Activated naive CD8-positive, alpha-beta T cell treated with anti-CD3 and anti-CD28 coated beads, Interleukin-2, amount 50 U/mL, for 24 hours (primary cell): ENCODE results near the gene TPST1.

Experiments used
- ATAC-seq: fragments of 150-1000 bp; cut with Tn5 transposase; one replicate; pipeline ENCODE4 v1.10.0; 2021
- DNase-seq: peaks from one replicate; pipeline ENCODE4 v3.0.0; 2021
- H3K27ac Mint-ChIP-seq: one replicate; pipeline ENCODE4 v1.8.0; 2021; ENCODE audit warnings: mild to moderate bottlenecking, mixed read lengths
- H3K27me3 Mint-ChIP-seq: one replicate; pipeline ENCODE4 v1.8.0; 2021; ENCODE audit warnings: mixed read lengths
- H3K36me3 Mint-ChIP-seq: one replicate; pipeline ENCODE4 v1.8.0; 2021; ENCODE audit warnings: low read depth, mixed read lengths
- H3K4me1 Mint-ChIP-seq: one replicate; pipeline ENCODE4 v1.8.0; 2021; ENCODE audit warnings: mixed read lengths
- H3K4me3 Mint-ChIP-seq: one replicate; pipeline ENCODE4 v1.8.0; 2021; ENCODE audit warnings: mild to moderate bottlenecking, moderate library complexity, mixed read lengths
- H3K9me3 Mint-ChIP-seq: one replicate; pipeline ENCODE4 v1.8.0; 2021; ENCODE audit warnings: mixed read lengths

The TPST1 gene

GRCh38 chr7:66181329-66181728 is 23.8 kb upstream of the TPST1 start:
- ATAC-seq (no peak), DNase-seq (no peak)
- Mint-ChIP-seq H3K27me3 (no peaks in the 10 kb centered on the region), H3K9me3 (peaks cover 4% of the 10 kb centered on the region), H3K36me3 (no peaks in the 10 kb centered on the region), H3K27ac (no peak overlapping the region), H3K4me1 (no peaks in the 10 kb centered on the region), H3K4me3 (no peak overlapping the region)

- no peaks in the 10 kb centered on the region for H3K36me3 Mint-ChIP-seq
- DNase-seq (no peak), ATAC-seq (no peak)
- peaks cover 4% of the 10 kb centered on the region for H3K9me3 Mint-ChIP-seq
- H3K27me3 Mint-ChIP-seq = no peaks in the 10 kb centered on the region
- H3K4me3 Mint-ChIP-seq = no peak overlapping the region
- no peaks in the 10 kb centered on the region for H3K4me1 Mint-ChIP-seq
- no peak overlapping the region for H3K27ac Mint-ChIP-seq
Measured at GRCh38 chr7:66181845-66182244, 23.3 kb upstream of the TPST1 start.

- ATAC-seq = no peak
Measured at GRCh38 chr7:66182920-66183319, 22.2 kb upstream of the TPST1 start.

GRCh38 chr7:66183700-66184099 is 21.4 kb upstream of the TPST1 start:
- Mint-ChIP-seq H3K27me3 (peaks cover 2% of the 10 kb centered on the region), H3K36me3 (no peaks in the 10 kb centered on the region), H3K27ac (no peak overlapping the region), H3K4me1 (no peaks in the 10 kb centered on the region), H3K9me3 (peaks cover 4% of the 10 kb centered on the region), H3K4me3 (no peak overlapping the region)
- ATAC-seq = no peak
- no peak for DNase-seq

More at GRCh38 chr7:66182920-66183319, 22.2 kb upstream of the TPST1 start:
- no peak for DNase-seq
- Mint-ChIP-seq H3K36me3 (no peaks in the 10 kb centered on the region), H3K27ac (no peak overlapping the region), H3K9me3 (peaks cover 4% of the 10 kb centered on the region), H3K27me3 (no peaks in the 10 kb centered on the region), H3K4me1 (no peaks in the 10 kb centered on the region), H3K4me3 (no peak overlapping the region)

GRCh38 chr7:66185680-66186187 is 19.4 kb upstream of the TPST1 start:
- DNase-seq = no peak
- H3K36me3 Mint-ChIP-seq = no peaks in the 10 kb centered on the region
- peaks cover 2% of the 10 kb centered on the region for H3K27me3 Mint-ChIP-seq
- no peaks in the 10 kb centered on the region for H3K4me1 Mint-ChIP-seq
- no peak for ATAC-seq
- peaks cover 4% of the 10 kb centered on the region for H3K9me3 Mint-ChIP-seq
- no peak overlapping the region for H3K4me3 Mint-ChIP-seq
- no peak overlapping the region for H3K27ac Mint-ChIP-seq

- no peak for ATAC-seq
Measured at GRCh38 chr7:66186991-66187390, 18.1 kb upstream of the TPST1 start.

GRCh38 chr7:66187905-66188304 is 17.2 kb upstream of the TPST1 start:
- no peak overlapping the region for H3K27ac Mint-ChIP-seq
- no peaks in the 10 kb centered on the region for H3K36me3 Mint-ChIP-seq
- no peak overlapping the region for H3K4me3 Mint-ChIP-seq
- H3K4me1 Mint-ChIP-seq = no peaks in the 10 kb centered on the region
- peaks cover 4% of the 10 kb centered on the region for H3K9me3 Mint-ChIP-seq
- H3K27me3 Mint-ChIP-seq = peaks cover 2% of the 10 kb centered on the region
- no peak for DNase-seq
- no peak for ATAC-seq

More at GRCh38 chr7:66186991-66187390, 18.1 kb upstream of the TPST1 start:
- DNase-seq = no peak
- Mint-ChIP-seq H3K27me3 (peaks cover 2% of the 10 kb centered on the region), H3K9me3 (peaks cover 4% of the 10 kb centered on the region), H3K27ac (no peak overlapping the region), H3K4me3 (no peak overlapping the region), H3K36me3 (no peaks in the 10 kb centered on the region), H3K4me1 (no peaks in the 10 kb centered on the region)

GRCh38 chr7:66188645-66189044 is 16.5 kb upstream of the TPST1 start:
- no peak overlapping the region for H3K27ac Mint-ChIP-seq
- no peak for DNase-seq
- no peaks in the 10 kb centered on the region for H3K4me1 Mint-ChIP-seq
- peaks cover 2% of the 10 kb centered on the region for H3K27me3 Mint-ChIP-seq
- ATAC-seq = no peak
- no peaks in the 10 kb centered on the region for H3K36me3 Mint-ChIP-seq
- H3K9me3 Mint-ChIP-seq = peaks cover 4% of the 10 kb centered on the region
- no peak overlapping the region for H3K4me3 Mint-ChIP-seq

GRCh38 chr7:66189695-66190503 is 15.2 kb upstream of the TPST1 start:
- no peaks in the 10 kb centered on the region for H3K36me3 Mint-ChIP-seq
- peaks cover 4% of the 10 kb centered on the region for H3K9me3 Mint-ChIP-seq
- no peaks in the 10 kb centered on the region for H3K4me1 Mint-ChIP-seq
- no peak overlapping the region for H3K27ac Mint-ChIP-seq
- no peak overlapping the region for H3K4me3 Mint-ChIP-seq
- H3K27me3 Mint-ChIP-seq = peaks cover 2% of the 10 kb centered on the region
- DNase-seq (no peak), ATAC-seq (no peak)

- ATAC-seq (no peak), DNase-seq (no peak)
- H3K4me1 Mint-ChIP-seq = no peaks in the 10 kb centered on the region
- H3K27me3 Mint-ChIP-seq = peaks cover 2% of the 10 kb centered on the region
- H3K4me3 Mint-ChIP-seq = no peak overlapping the region
- H3K36me3 Mint-ChIP-seq = no peaks in the 10 kb centered on the region
- H3K27ac Mint-ChIP-seq = no peak overlapping the region
- peaks cover 4% of the 10 kb centered on the region for H3K9me3 Mint-ChIP-seq
Measured at GRCh38 chr7:66190504-66190857, 14.7 kb upstream of the TPST1 start.

- no peaks in the 10 kb centered on the region for H3K9me3 Mint-ChIP-seq
- H3K4me1 Mint-ChIP-seq = no peaks in the 10 kb centered on the region
- H3K4me3 Mint-ChIP-seq = no peak overlapping the region
- ATAC-seq (no peak), DNase-seq (no peak)
- H3K27me3 Mint-ChIP-seq = peaks cover 2% of the 10 kb centered on the region
- H3K36me3 Mint-ChIP-seq = no peaks in the 10 kb centered on the region
- no peak overlapping the region for H3K27ac Mint-ChIP-seq
Measured at GRCh38 chr7:66193146-66193725, 11.9 kb upstream of the TPST1 start.

GRCh38 chr7:66198469-66198868 is 6.7 kb upstream of the TPST1 start:
- Mint-ChIP-seq H3K36me3 (no peaks in the 10 kb centered on the region), H3K27me3 (peaks cover 7% of the 10 kb centered on the region), H3K9me3 (no peaks in the 10 kb centered on the region), H3K4me3 (no peak overlapping the region), H3K4me1 (peaks cover 5% of the 10 kb centered on the region), H3K27ac (no peak overlapping the region)
- no peak for DNase-seq
- ATAC-seq = no peak

- Mint-ChIP-seq H3K4me3 (no peak overlapping the region), H3K27ac (no peak overlapping the region), H3K36me3 (no peaks in the 10 kb centered on the region), H3K9me3 (no peaks in the 10 kb centered on the region), H3K27me3 (peaks cover 7% of the 10 kb centered on the region), H3K4me1 (peaks cover 5% of the 10 kb centered on the region)
- DNase-seq = no peak
- no peak for ATAC-seq
Measured at GRCh38 chr7:66198956-66199355, 6.2 kb upstream of the TPST1 start.

GRCh38 chr7:66202441-66202840 is 2.7 kb upstream of the TPST1 start:
- Mint-ChIP-seq H3K36me3 (no peaks in the 10 kb centered on the region), H3K27me3 (peaks cover 20% of the 10 kb centered on the region), H3K9me3 (no peaks in the 10 kb centered on the region), H3K4me3 (no peak overlapping the region), H3K4me1 (peaks cover 28% of the 10 kb centered on the region), H3K27ac (no peak overlapping the region)
- ATAC-seq = no peak
- DNase-seq = no peak

- DNase-seq = peak; percentile 12
- Mint-ChIP-seq H3K9me3 (no peaks in the 10 kb centered on the region), H3K4me1 (peaks cover 35% of the 10 kb centered on the region), H3K36me3 (no peaks in the 10 kb centered on the region), H3K27ac (peak overlapping the region; percentile 80), H3K4me3 (peak overlapping the region; percentile 85), H3K27me3 (peaks cover 15% of the 10 kb centered on the region)
- no peak for ATAC-seq
Measured at GRCh38 chr7:66205741-66206090, 582 bp downstream of the TPST1 start.
